Effector memory CD4-positive, alpha-beta T cell (primary cell): Measurements from ENCODE around the gene ABCB6.

Experiments
- DNase-seq, 3 donors: peaks; one replicate each; pipeline ENCODE4 v3.0.0-alpha.2; 2020
- H3K27ac ChIP-seq: 2 replicates; pipeline ENCODE4 v1.7.0; 2013; ENCODE audit warnings: mild to moderate bottlenecking, low read length, moderate library complexity; ENCODE audit not compliant: insufficient read depth, poor library complexity, severe bottlenecking
- H3K27me3 ChIP-seq: replicated peaks from 2 replicates; pipeline ENCODE4 v1.7.0; 2013; ENCODE audit warnings: mild to moderate bottlenecking, low read length; ENCODE audit not compliant: insufficient read depth, control insufficient read depth, poor library complexity, severe bottlenecking
- H3K36me3 ChIP-seq: 2 replicates; pipeline ENCODE4 v1.7.0; 2013; ENCODE audit warnings: mild to moderate bottlenecking, low read length, moderate library complexity; ENCODE audit not compliant: control insufficient read depth, insufficient read depth
- H3K4me1 ChIP-seq: 2 replicates; pipeline ENCODE4 v1.7.0; 2013; ENCODE audit warnings: low read length, mild to moderate bottlenecking; ENCODE audit not compliant: control insufficient read depth, insufficient read depth, poor library complexity, severe bottlenecking
- H3K4me3 ChIP-seq: 2 replicates; pipeline ENCODE4 v1.7.0; 2013; ENCODE audit warnings: low read length, low read depth, mild to moderate bottlenecking; ENCODE audit not compliant: insufficient read depth, poor library complexity, severe bottlenecking
- H3K9me3 ChIP-seq: 2 replicates; pipeline ENCODE4 v1.7.0; 2013; ENCODE audit warnings: mild to moderate bottlenecking, low read length, moderate library complexity; ENCODE audit not compliant: control insufficient read depth

ABCB6 gene

DNA sequence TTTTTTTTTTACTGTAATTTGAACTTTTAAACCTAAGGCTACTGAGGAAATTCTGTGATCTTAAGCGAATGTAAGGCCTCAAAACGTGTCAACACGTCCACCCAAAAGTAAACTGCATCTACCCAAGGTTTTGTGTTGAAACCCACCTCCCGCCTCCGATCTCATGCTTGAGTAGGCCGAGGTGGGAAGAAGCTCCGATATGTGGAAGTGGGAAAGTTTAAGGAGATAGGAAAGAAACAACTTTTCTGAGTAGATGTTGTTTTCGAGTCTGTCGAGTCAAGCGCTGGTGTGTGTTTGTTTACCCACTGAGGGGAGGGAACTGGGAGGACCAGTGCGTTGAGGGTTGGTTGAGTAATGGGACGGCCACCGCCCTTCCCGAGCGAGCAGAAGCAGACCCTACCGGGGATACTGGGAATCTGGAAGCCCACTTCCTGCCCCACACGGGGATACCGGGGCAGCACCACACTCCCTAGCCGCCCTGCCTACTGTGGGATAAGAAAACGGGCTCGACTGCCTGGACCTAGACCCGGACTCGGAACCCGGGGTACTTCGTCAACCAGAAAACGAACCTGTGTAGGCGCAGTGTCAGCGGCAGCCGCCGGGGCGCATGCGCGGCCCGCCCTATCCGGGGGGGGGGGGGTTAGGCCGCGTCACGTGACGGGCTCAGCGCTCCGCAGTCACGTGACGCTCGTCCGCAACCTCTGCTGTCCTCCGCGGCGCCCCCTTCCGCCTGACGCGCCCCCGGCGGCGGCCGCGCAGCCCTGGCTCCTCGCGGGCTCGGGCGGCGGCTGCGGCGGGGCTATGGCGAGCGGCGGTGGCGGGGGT lies 41.0 kb downstream of the ABCB6 start, which contains the start of gene RETREG2:
Gene RETREG2 (plus strand): TSS at position 724 of the 825 bp plus-strand sequence. CDS start 78 bp downstream, at position 802.
- Histone ChIP-seq H3K4me1 (peaks cover 46% of the 10 kb centered on the region), H3K36me3 (peaks cover 50% of the 10 kb centered on the region), H3K27ac (peak within 1 kb of the TSS; percentile 99), H3K27me3 (no peaks in the 10 kb centered on the region), H3K9me3 (no peaks in the 10 kb centered on the region), H3K4me3 (peak within 1 kb of the TSS; percentile 82)
- peak; percentile 70 to 80 (median 72) for DNase-seq

DNA sequence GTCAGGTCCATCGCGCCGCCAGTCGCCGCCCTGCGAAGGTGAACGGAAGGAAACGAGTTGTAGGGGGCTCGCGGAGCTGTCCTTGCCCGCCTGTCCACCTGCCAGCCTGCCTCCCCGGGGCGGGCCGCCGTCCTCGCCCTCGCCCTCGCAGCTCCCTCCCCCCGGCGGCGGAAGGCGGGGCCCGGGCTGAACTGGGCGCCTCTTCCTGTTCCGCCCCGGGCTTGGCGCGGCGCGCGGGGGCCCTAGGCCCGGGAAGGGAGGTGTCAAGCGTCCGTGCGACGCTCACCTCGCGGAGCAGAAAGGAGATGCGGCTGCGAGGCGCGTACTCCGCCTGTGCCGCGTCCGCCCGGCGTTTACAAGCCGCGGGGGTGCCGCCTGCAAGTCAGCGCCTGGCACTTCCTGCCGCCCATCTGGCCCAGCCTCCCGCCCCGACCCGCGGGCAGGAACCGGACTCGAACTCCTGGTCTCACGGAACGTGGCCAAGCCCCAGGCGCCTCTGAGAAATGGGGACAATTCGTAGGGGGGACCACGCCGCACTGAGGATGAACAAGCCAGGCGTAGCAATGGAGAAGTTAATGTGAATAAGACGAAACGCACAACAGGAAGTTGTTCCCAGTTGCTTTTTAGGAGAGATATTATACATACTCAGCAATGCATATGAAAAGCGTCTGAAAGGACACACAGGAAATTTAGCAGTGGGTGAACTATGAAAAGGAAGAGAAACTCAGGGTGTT lies 41.8 kb downstream of the ABCB6 start, which contains the start of gene CNPPD1:
Gene CNPPD1 (minus strand): TSS at position 108 of the 734 bp plus-strand sequence. CDS start 97 bp downstream, at position 11.
- H3K4me3 ChIP-seq, result peak within 1 kb of the TSS; percentile 82
- no peaks in the 10 kb centered on the region for H3K9me3 ChIP-seq
- peaks cover 50% of the 10 kb centered on the region for H3K36me3 ChIP-seq
- peak within 1 kb of the TSS; percentile 99 for H3K27ac ChIP-seq
- DNase-seq, result peak; percentile 76 to 84 (median 78)
- H3K4me1 ChIP-seq, result peaks cover 43% of the 10 kb centered on the region
- no peaks in the 10 kb centered on the region for H3K27me3 ChIP-seq

DNA sequence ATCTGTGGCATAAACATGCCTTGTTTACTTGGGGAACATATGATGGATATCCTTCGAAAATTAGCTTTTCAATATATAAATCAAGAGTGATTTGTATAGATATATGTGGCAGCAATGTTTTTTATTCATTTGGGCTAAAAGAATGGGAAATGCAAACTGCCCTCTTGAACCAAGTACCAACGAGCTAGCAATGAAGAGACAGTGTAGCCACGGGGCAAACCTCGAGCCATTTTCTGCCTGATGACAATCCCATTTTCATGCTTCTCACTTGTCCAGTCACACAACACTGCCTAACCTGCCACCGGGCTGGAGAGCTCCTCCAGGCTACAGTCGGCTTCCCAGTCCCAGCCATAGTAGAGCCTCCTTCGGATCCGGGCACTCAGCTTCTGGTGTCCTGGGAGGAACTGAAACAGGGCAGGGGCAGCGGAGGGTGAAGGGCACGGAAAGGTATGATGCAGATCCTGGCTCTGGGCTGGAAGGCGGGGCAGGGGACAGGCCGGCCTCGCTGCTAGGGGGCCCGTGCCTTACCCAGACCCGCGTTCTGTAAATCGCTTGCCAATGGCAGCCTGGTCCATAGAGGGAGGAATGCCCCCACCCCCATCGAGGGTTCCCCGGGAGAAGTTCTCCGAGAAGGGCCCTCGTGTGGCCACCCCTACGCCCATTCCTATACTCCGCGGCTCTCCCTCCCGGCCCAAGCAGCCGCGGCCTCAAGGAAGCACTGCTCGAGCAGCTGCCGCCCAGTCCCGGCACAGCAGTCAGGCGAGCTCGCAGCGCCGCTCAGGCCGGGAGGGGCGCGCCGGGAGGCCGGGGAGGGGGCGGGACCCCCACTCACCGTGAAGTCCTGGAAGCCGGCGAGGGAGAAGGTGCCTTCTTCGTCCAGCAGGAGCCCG lies 42.6 kb downstream of the ABCB6 start:
- H3K4me3 ChIP-seq, result peak overlapping the region; percentile 82
- no peaks in the 10 kb centered on the region for H3K9me3 ChIP-seq
- peak overlapping the region; percentile 99 for H3K27ac ChIP-seq
- H3K36me3 ChIP-seq, result peaks cover 43% of the 10 kb centered on the region
- H3K27me3 ChIP-seq, result no peaks in the 10 kb centered on the region
- peaks cover 43% of the 10 kb centered on the region for H3K4me1 ChIP-seq
- DNase-seq, result peak in 1 of 3 donors; percentile 5

DNA sequence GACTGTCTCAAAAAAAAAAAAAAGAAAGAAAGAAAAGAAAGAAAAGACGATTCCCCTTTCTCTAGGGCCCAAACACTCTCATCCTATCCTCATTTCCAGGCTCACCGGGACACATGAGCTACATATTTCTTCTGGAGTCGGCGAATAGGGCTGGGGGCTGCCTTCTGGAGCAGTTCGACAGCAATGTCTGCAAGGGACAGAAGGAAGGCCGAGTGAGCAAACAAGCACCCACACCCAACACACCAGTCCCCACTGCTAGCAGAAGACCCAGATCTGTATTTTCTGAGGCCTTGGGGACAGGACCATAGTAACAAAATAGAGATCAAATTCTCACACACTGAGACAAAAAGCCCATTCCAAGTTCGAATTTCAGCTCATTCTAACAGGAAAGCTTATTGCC lies 43.3 kb downstream of the ABCB6 start:
- Histone ChIP-seq H3K9me3 (no peaks in the 10 kb centered on the region), H3K4me1 (peaks cover 43% of the 10 kb centered on the region), H3K27me3 (no peaks in the 10 kb centered on the region), H3K27ac (no peak overlapping the region), H3K4me3 (peak overlapping the region; percentile 82), H3K36me3 (peaks cover 36% of the 10 kb centered on the region)
- no peak for DNase-seq

DNA sequence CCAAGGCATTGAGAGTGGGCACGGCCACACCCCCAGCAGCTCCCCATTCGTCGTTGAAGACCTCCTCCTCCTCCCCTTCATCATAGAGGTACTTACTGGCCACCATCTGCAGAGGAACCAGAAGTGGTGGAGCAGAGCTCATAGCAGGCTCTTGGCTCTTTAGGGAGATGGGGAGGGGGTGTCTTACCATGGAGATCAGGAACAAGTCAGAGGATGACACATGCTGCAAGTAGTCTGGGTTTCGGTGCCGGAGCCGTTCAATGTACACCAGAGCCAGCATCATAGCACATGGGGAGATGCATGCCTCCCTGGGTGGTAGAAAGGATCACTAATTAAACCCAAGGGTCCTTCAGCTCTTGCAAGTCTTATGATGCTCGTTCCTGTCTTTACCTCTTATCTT lies 44.0 kb downstream of the ABCB6 start:
- no peak for DNase-seq
- H3K4me1 ChIP-seq, result peaks cover 43% of the 10 kb centered on the region

DNA sequence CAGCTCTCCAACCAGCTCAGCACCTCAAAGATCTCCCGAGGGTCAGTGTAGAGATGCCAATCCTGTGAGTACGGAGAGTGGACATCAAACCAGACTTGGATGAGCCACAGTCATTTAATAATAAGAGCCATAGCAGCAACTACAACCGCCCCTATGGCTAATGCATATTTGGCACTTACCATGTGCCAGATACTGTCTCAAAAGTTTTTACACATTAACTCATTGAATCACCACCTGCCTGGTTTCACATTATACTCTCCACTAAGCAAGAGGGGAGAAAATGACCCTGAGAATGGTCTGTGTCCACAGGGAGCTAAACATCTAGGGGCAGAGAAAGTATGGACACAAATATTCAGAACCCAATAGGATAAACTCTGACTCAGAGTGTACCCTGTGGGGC lies 44.6 kb downstream of the ABCB6 start:
- DNase-seq, result no peak
- Histone ChIP-seq H3K27me3 (no peaks in the 10 kb centered on the region), H3K27ac (no peak overlapping the region), H3K36me3 (peaks cover 31% of the 10 kb centered on the region), H3K9me3 (no peaks in the 10 kb centered on the region), H3K4me3 (no peak overlapping the region), H3K4me1 (peaks cover 36% of the 10 kb centered on the region)

More for the DNA sequence above, 44.0 kb downstream of the ABCB6 start:
- no peak overlapping the region for H3K27ac ChIP-seq
- no peaks in the 10 kb centered on the region for H3K9me3 ChIP-seq
- peaks cover 31% of the 10 kb centered on the region for H3K36me3 ChIP-seq
- no peak overlapping the region for H3K4me3 ChIP-seq
- H3K27me3 ChIP-seq, result no peaks in the 10 kb centered on the region

DNA sequence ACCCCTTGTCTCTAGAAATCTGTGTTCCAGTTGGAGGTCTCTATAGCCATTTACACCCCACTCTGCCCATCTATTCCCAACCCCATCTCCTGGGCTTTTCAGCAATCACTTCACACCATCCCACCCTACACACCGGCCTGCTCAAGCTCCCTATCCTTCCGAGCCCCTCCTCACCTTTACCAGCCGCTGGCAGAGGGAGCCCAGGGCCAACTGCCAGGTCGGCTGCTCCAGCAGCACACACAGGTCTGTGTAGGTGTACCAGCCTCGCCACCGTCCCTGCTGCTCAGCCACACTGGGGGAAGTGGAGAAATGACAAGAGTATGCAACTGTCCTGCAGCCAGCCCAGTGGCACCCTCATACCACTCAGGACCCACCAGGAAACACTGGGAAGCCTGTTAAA lies 45.6 kb downstream of the ABCB6 start:
- no peak overlapping the region for H3K27ac ChIP-seq

DNA sequence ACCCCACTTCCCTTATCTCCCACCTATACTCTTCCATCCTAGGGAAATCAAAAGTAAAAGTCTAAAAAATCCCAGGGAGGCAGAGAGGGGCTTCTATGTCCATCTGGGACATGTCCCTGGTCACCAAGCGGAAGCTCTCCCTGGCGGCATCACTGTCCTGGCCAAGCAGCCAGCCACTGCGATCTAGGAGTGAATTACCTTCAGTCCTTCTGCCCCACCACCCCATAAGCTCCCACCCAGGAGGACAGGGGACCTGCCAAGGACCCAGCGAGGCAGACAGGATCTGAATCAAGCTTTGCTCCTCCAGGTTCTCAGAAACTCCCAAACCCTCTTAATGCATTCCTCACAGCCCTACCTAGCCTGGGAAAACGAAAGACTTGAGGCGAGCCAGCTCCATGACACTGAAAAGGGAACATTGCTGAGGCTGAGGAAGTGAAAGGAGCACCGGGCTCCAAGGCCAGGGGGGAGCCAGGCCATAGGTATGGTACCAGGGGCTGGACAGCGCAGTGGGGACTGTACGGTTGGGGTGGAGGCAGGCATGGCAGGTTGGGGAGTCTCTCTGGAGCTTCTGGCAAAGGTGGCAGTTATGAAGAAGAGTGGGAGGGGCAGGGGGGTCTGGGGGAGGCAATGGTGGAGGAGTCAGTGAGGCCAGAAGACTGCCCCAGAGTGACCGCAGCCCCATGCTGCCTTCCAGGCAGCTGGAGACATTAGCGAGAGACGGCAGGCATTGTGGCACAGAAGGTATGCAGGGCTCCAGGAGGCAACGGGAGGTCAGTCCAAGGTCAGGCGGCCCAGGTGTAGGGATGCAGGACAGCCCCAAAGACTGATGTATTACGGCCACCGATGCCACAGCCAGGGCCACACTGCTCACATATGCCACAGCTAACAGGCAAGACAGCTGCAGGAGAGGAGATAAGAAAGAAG lies 46.3 kb downstream of the ABCB6 start:
- Histone ChIP-seq H3K27me3 (no peaks in the 10 kb centered on the region), H3K27ac (no peak overlapping the region), H3K36me3 (peaks cover 31% of the 10 kb centered on the region), H3K4me1 (peaks cover 26% of the 10 kb centered on the region), H3K9me3 (no peaks in the 10 kb centered on the region), H3K4me3 (no peak overlapping the region)
- DNase-seq, result no peak

More for the DNA sequence above, 45.6 kb downstream of the ABCB6 start:
- Histone ChIP-seq H3K4me1 (peaks cover 30% of the 10 kb centered on the region), H3K27me3 (no peaks in the 10 kb centered on the region), H3K36me3 (peaks cover 31% of the 10 kb centered on the region), H3K4me3 (no peak overlapping the region), H3K9me3 (no peaks in the 10 kb centered on the region)
- no peak for DNase-seq

DNA sequence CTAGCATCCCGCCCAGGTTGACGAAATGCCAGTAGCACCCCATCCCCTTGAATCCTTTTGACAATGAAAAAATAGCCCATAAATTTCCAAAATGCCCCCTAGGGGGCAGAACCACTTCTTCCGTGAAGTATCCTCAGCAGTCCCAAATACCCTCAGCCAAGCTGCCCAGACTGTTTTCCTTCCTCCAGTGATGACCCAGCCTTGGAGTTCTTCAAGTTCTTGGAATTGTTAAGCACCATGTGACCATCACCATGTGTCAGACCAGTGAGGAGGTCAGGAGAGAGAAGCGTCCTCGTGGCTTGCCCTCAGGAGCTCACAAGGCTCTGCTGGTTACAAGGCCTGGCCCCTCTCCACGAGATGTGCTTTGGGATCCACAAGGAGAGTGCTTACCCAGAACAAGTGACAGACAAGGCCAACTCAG lies 47.5 kb downstream of the ABCB6 start:
- Histone ChIP-seq H3K9me3 (no peaks in the 10 kb centered on the region), H3K27ac (no peak overlapping the region), H3K4me1 (peaks cover 18% of the 10 kb centered on the region), H3K4me3 (no peak overlapping the region), H3K36me3 (peaks cover 31% of the 10 kb centered on the region), H3K27me3 (no peaks in the 10 kb centered on the region)
- DNase-seq, result peak in 1 of 3 donors; percentile 18
